GM12878 (cell line): Measurements from ENCODE around the gene SEC23IP. TPM values are rescaled to one million over a fixed set of nuclear protein-coding genes. Genes with fewer than 3 reads are reported as not detected.

Source experiments
- ATAC-seq: fragments of 200-7000 bp; cut with Tn5 transposase; 3 replicates; pipeline ENCODE4 v1.9.1; 2020; ENCODE audit warnings: mild to moderate bottlenecking, moderate library complexity
- BruUV-seq: library from RNA; stranded (reverse); fragments of 400-500 nt; replicated peaks from 2 replicates; lab custom pipeline; 2021; lab: Mats Ljungman, UMichigan
- CTCF ChIA-PET: fragments of 300-600 bp; sonication (Branson Sonifier 250); formaldehyde crosslinking; extraction: SDS; loops from one replicate; lab custom pipeline; 2021; ENCODE audit warnings: inconsistent platforms; lab: Yijun Ruan, JAX
- POLR2A ChIA-PET: fragments of 350-600 bp; formaldehyde crosslinking; extraction: SDS; loops from one replicate; lab custom pipeline; 2021; ENCODE audit warnings: inconsistent platforms; lab: Charles Lee
- RAD21 ChIA-PET: fragments of 300-600 bp; sonication (Branson Sonifier 250); formaldehyde crosslinking; loops from one replicate; lab custom pipeline; 2023; ENCODE audit warnings: antibody characterized with exemption; ENCODE audit not compliant: unreplicated experiment; lab: Charles Lee
- SMC1A ChIA-PET: fragments of 300-600 bp; sonication (Branson Sonifier 250); formaldehyde crosslinking; loops from one replicate; lab custom pipeline; 2023; ENCODE audit not compliant: unreplicated experiment, uncharacterized antibody; lab: Charles Lee
- DNase-seq: peaks from one replicate; pipeline ENCODE4 v3.0.0-alpha.2; 2011; ENCODE audit warnings: low read depth, low spot score
- FAIRE-seq: peaks from 3 replicates; lab custom pipeline; 2011; peaks lifted over from hg19 to GRCh38; lab: Jason Lieb, UNC
- H2AFZ ChIP-seq: 2 replicates; pipeline ENCODE4 v1.6.0; 2011; ENCODE audit warnings: low read depth, low read length, control low read depth; ENCODE audit not compliant: control insufficient read depth
- H3K27ac ChIP-seq: 2 replicates; pipeline ENCODE4 v1.5.1; 2011; ENCODE audit warnings: control low read depth; ENCODE audit not compliant: control insufficient read depth, insufficient read depth
- H3K27me3 ChIP-seq, 2 experiments: replicated peaks in 1 of 2; 2 replicates each; pipeline versions ENCODE4 v1.6.0 to v1.6.1; 2011; ENCODE audit warnings: low read length in 1 of 2; ENCODE audit not compliant: control insufficient read depth in 2 of 2, insufficient read depth in 2 of 2
- H3K36me3 ChIP-seq, 2 experiments: 2 replicates each; pipeline ENCODE4 v1.5.1; 2011; ENCODE audit warnings: low read length in 1 of 2; ENCODE audit not compliant: control insufficient read depth in 2 of 2, insufficient read depth in 2 of 2
- H3K4me1 ChIP-seq: 2 replicates; pipeline ENCODE4 v1.6.1; 2011; ENCODE audit warnings: mild to moderate bottlenecking, low read length, moderate library complexity, mixed read lengths; ENCODE audit not compliant: control insufficient read depth, insufficient read depth
- H3K4me2 ChIP-seq: 2 replicates; pipeline ENCODE4 v1.6.0; 2011; ENCODE audit warnings: control low read depth; ENCODE audit not compliant: control insufficient read depth, insufficient read depth
- H3K4me3 ChIP-seq: fragments of 200-600 bp; sonication (generic); 2 replicates; pipeline ENCODE4 v1.5.1; 2016
- H3K79me2 ChIP-seq: 2 replicates; pipeline ENCODE4 v1.6.0; 2011; ENCODE audit warnings: low read length; ENCODE audit not compliant: control insufficient read depth, insufficient read depth
- H3K9ac ChIP-seq: 2 replicates; pipeline ENCODE4 v1.8.0; 2011; ENCODE audit warnings: low read length, control low read depth, mixed read lengths; ENCODE audit not compliant: control insufficient read depth, insufficient read depth
- H3K9me3 ChIP-seq: replicated peaks from 3 replicates; pipeline ENCODE4 v1.5.1; 2011; ENCODE audit warnings: mild to moderate bottlenecking, low read length; ENCODE audit not compliant: control insufficient read depth, insufficient read depth
- H4K20me1 ChIP-seq: 2 replicates; pipeline ENCODE4 v1.6.0; 2011; ENCODE audit not compliant: control insufficient read depth, insufficient read depth
- CHD1 ChIP-seq: IDR thresholded peaks from 2 replicates; pipeline ENCODE4 v1.6.1; 2012; ENCODE audit warnings: low read depth, low read length, improper control_type of control experiment
- EGR1 ChIP-seq, 2 experiments: IDR thresholded peaks; 1 replicate in 1 of 2; 2 replicates in 1 of 2; pipeline ENCODE4 v1.6.1; 2011 to 2012; ENCODE audit warnings: low read depth in 2 of 2, low read length in 2 of 2, borderline replicate concordance in 1 of 2, mild to moderate bottlenecking in 1 of 2, moderate library complexity in 1 of 2
- ESRRA ChIP-seq: IDR thresholded peaks from 2 replicates; pipeline ENCODE4 v1.6.1; 2012; ENCODE audit warnings: mild to moderate bottlenecking, low read length, improper control_type of control experiment
- EZH2 ChIP-seq: IDR thresholded peaks from 2 replicates; pipeline ENCODE4 v1.6.1; 2012; ENCODE audit warnings: low read depth, mild to moderate bottlenecking, control low read depth, inconsistent platforms, low read length, borderline replicate concordance; ENCODE audit not compliant: control insufficient read depth
- MEF2A ChIP-seq: IDR thresholded peaks from 2 replicates; pipeline ENCODE4 v1.6.1; 2011; ENCODE audit warnings: low read depth, mild to moderate bottlenecking, low read length, moderate library complexity; ENCODE audit not compliant: insufficient read depth
- MEF2B ChIP-seq: fragments of 450-650 bp; IDR thresholded peaks from 2 replicates; pipeline ENCODE4 v1.6.1; 2018; ENCODE audit warnings: mild to moderate bottlenecking, moderate library complexity; ENCODE audit not compliant: partially characterized antibody, poor library complexity, severe bottlenecking
- MXI1 ChIP-seq: fragments of 150-350 bp; IDR thresholded peaks from 2 replicates; pipeline ENCODE4 v1.6.1; 2011; ENCODE audit warnings: low read depth, mild to moderate bottlenecking, inconsistent platforms, low read length, improper control_type of control experiment
- MYC ChIP-seq: IDR thresholded peaks from 2 replicates; pipeline ENCODE4 v1.6.1; 2011; ENCODE audit warnings: mild to moderate bottlenecking, low read length, moderate library complexity, inconsistent platforms; ENCODE audit not compliant: insufficient read depth, insufficient replicate concordance, insufficient read length, severe bottlenecking
- NFYA ChIP-seq: IDR thresholded peaks from 2 replicates; pipeline ENCODE4 v1.6.1; 2011; ENCODE audit warnings: low read depth, mild to moderate bottlenecking, low read length, improper control_type of control experiment, borderline replicate concordance
- POLR2AphosphoS5 ChIP-seq: IDR thresholded peaks from 2 replicates; pipeline ENCODE4 v1.6.1; 2011; ENCODE audit warnings: mild to moderate bottlenecking, low read length, inconsistent platforms
- SMAD1 ChIP-seq: fragments of 450-650 bp; IDR thresholded peaks from 2 replicates; pipeline ENCODE4 v1.6.1; 2018; ENCODE audit warnings: mild to moderate bottlenecking, low read depth; ENCODE audit not compliant: partially characterized antibody
- SMAD5 ChIP-seq: IDR thresholded peaks from 2 replicates; pipeline ENCODE4 v1.6.1; 2016; ENCODE audit warnings: antibody characterized with exemption, low read depth
- SUZ12 ChIP-seq: fragments of 200-600 bp; sonication (generic); IDR thresholded peaks from one replicate; pipeline ENCODE4 v1.6.1; 2018; ENCODE audit warnings: antibody characterized with exemption, mild to moderate bottlenecking; ENCODE audit not compliant: unreplicated experiment
- TAF1 ChIP-seq: IDR thresholded peaks from 2 replicates; pipeline ENCODE4 v1.6.1; 2011; ENCODE audit warnings: mild to moderate bottlenecking, low read depth, low read length, borderline replicate concordance
- WGBS: methylation state at CpG from one replicate; pipeline ENCODE4 v1.1.6; 2016; ENCODE audit warnings: low lambda C conversion rate; ENCODE audit not compliant: insufficient replicate concordance, insufficient coverage; ENCODE audit errors: missing lambda C conversion rate; 5-methylcytosine and 5-hydroxymethylcytosine counted together
- in situ Hi-C: fragments of 300-500 bp; cut with MboI; formaldehyde crosslinking; loops from 9 replicates; pipeline ENCODE4 v1.14.3; 2018; ENCODE audit warnings: mixed read lengths
- intact Hi-C: fragments of 100-400 bp; cut with micrococcal nuclease; formaldehyde crosslinking; loops from one replicate; pipeline ENCODE4 v1.14.2; 2022; ENCODE audit not compliant: unreplicated experiment
- polyA plus RNA-seq, 11 experiments: library from polyadenylated mRNA; depleted of rRNA in 4 of 11; unstranded in 6 of 11; stranded (reverse) in 5 of 11; fragments of >200 nt; fragmentation: Nextera tagmentation in 4 of 11; fragmentation: Illumina TruSeq in 1 of 11; extraction: Ambion mirVana in 4 of 11; extraction: Trizol in 1 of 11; gene quantifications; 1 replicate in 1 of 11; 2 replicates in 10 of 11; pipeline versions ENCODE4 v1.2.1 to v1.2.3, GENCODE V29; 2011 to 2016; ENCODE audit warnings: inconsistent platforms in 2 of 11, missing spikeins in 2 of 11, low read depth in 1 of 11
- total RNA-seq, 4 experiments: library from RNA; depleted of rRNA in 3 of 4; stranded (reverse); fragments of >200 nt in 3 of 4; fragmentation: Illumina TruSeq in 1 of 4; extraction: Trizol in 1 of 4; gene quantifications; 2 replicates each; pipeline versions ENCODE4 v1.2.1 to v1.2.3, GENCODE V29; 2013 to 2021
- TF ChIP-seq, protein P1 (sequence below): IDR thresholded peaks from 2 replicates; pipeline ENCODE4 v1.6.1; 2011; ENCODE audit warnings: low read depth, low read length, improper control_type of control experiment, borderline replicate concordance
- TF ChIP-seq, protein P2 (sequence below): fragments of 450-650 bp; IDR thresholded peaks from 2 replicates; pipeline ENCODE4 v1.6.1; 2016; ENCODE audit warnings: mild to moderate bottlenecking
- TF ChIP-seq, protein P3 (sequence below): fragments of 450-650 bp; IDR thresholded peaks from 2 replicates; pipeline ENCODE4 v1.6.1; 2017; ENCODE audit warnings: mild to moderate bottlenecking

SEC23IP gene
- total and polyA plus RNA-seq, 10 of the 15 experiments (the other 5 are each of a cell fraction or from before 2014, with no cell fraction given): 15.1 to 82.5 (median 36.0) TPM

DNA sequence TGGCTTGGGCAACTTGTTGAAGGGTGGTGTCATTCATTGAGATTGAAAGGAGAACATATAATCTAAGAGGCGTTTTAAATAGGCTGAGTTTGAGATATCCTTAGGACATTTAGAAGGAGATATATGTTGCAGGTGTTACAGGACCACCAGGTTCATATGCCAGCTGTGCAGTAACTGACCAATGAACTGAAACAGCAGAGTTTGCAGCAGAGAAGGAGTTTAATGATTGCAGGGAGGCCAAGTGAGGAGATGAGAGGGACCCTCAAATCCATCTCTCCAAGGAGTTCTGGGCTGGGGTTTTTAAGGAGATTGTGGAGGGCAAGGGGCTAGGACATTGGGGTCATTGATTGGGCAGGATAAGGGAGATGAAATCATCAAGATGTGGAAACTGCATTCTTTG, 74.5 kb downstream of the SEC23IP start:
- H3K9ac ChIP-seq: no peak overlapping the region
- no peak overlapping the region for H3K27ac ChIP-seq
- CTCF ChIA-PET: no interaction called here
- H4K20me1 ChIP-seq: no peaks in the 10 kb centered on the region
- FAIRE-seq (no peak), ATAC-seq (no peak), DNase-seq (no peak)
- no peak overlapping the region for H3K4me3 ChIP-seq
- SMC1A ChIA-PET: interaction anchor here (0.9 kb wide), 1 partner anchor 10 kb away, joined by 3 read pairs; no protein-coding TSS in a partner anchor
- BruUV-seq: no TSS peak
- POLR2A ChIA-PET: no interaction called here
- WGBS: 0% methylated on average over 1 of the region's 1 CpG
- no peaks in the 10 kb centered on the region for H3K27me3 ChIP-seq
- no peak overlapping the region for H2AFZ ChIP-seq
- H3K9me3 ChIP-seq: no peaks in the 10 kb centered on the region; the same call in 2 of the 3 replicates
- in situ Hi-C loops: no loop called here
- intact Hi-C loops: no loop called here
- no peaks in the 10 kb centered on the region for H3K4me1 ChIP-seq
- no peak overlapping the region for H3K4me2 ChIP-seq
- no peaks in the 10 kb centered on the region for H3K79me2 ChIP-seq
- no peaks in the 10 kb centered on the region for H3K36me3 ChIP-seq
- RAD21 ChIA-PET: no interaction called here
- TF ChIP-seq MXI1: no peak
- no peak for TF ChIP-seq SMAD5
- TF ChIP-seq, protein P1, sequence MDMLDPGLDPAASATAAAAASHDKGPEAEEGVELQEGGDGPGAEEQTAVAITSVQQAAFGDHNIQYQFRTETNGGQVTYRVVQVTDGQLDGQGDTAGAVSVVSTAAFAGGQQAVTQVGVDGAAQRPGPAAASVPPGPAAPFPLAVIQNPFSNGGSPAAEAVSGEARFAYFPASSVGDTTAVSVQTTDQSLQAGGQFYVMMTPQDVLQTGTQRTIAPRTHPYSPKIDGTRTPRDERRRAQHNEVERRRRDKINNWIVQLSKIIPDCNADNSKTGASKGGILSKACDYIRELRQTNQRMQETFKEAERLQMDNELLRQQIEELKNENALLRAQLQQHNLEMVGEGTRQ: no peak
- no peak for TF ChIP-seq SMAD1
- no peak for TF ChIP-seq EZH2
- no peak for TF ChIP-seq NFYA
- no peak for TF ChIP-seq MYC
- no peak for TF ChIP-seq MEF2A
- TF ChIP-seq ESRRA: no peak
- TF ChIP-seq, protein P2, sequence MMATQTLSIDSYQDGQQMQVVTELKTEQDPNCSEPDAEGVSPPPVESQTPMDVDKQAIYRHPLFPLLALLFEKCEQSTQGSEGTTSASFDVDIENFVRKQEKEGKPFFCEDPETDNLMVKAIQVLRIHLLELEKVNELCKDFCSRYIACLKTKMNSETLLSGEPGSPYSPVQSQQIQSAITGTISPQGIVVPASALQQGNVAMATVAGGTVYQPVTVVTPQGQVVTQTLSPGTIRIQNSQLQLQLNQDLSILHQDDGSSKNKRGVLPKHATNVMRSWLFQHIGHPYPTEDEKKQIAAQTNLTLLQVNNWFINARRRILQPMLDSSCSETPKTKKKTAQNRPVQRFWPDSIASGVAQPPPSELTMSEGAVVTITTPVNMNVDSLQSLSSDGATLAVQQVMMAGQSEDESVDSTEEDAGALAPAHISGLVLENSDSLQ: no peak
- TF ChIP-seq MEF2B: no peak
- no peak for TF ChIP-seq POLR2AphosphoS5
- TF ChIP-seq SUZ12: no peak
- no peak for TF ChIP-seq TAF1
- TF ChIP-seq EGR1 (IDR thresholded peaks at IDR 0.05; ENCODE audit: borderline replicate concordance in 1 of 2, low read depth in 2 of 2, low read length in 2 of 2): no peak
- no peak for TF ChIP-seq CHD1
- TF ChIP-seq, protein P3, sequence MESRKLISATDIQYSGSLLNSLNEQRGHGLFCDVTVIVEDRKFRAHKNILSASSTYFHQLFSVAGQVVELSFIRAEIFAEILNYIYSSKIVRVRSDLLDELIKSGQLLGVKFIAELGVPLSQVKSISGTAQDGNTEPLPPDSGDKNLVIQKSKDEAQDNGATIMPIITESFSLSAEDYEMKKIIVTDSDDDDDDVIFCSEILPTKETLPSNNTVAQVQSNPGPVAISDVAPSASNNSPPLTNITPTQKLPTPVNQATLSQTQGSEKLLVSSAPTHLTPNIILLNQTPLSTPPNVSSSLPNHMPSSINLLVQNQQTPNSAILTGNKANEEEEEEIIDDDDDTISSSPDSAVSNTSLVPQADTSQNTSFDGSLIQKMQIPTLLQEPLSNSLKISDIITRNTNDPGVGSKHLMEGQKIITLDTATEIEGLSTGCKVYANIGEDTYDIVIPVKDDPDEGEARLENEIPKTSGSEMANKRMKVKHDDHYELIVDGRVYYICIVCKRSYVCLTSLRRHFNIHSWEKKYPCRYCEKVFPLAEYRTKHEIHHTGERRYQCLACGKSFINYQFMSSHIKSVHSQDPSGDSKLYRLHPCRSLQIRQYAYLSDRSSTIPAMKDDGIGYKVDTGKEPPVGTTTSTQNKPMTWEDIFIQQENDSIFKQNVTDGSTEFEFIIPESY: no peak
